Non-pigmented ciliary epithelial cell (primary cell): ENCODE measurements around the gene SPACDR.
"Not testable (repeated sequence)": the region's sequence is repeated elsewhere in the genome, so short reads cannot be mapped to it uniquely, and the experiment has no call there.

Experiments
- DNase-seq: peaks from one replicate; pipeline ENCODE4 v3.0.0-alpha.2; 2010; ENCODE audit warnings: low read depth

The SPACDR gene

DNA sequence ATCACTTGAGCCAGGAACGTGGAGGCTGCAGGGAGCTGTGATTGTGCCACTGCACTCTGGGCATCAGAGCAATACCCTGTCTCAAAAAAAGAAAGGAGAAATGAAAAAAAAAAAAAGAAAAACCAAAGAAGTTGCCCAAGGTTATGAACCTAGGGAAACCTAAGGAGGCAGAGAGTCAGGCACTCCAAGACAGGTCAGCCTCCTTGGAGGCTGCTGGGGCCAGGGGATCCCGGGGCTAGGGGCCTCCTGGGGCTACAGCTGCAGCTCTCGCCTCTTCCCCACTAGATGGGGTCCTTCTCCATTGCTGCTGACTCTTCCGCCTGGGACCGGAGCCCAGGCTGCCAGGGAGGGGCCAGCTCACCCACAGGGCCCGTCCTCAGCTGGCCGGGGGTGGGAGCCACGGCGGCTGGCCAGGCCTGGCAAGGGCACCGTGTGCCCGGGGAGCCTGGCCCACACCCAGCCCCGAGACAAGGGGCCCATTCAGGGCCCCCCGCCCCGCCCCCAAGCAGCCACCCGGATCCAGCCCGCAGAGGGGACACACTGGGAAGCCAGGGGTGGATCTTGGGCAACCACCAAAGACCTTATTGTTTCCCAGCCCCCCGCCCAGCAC lies 1.7 kb upstream of the SPACDR start:
- no peak for DNase-seq

- no peak for DNase-seq
These were observed 1.2 kb upstream of the SPACDR start for GRCh38 chr7:100465299-100465698.

GRCh38 chr7:100464791-100465190 lies 731 bp upstream of the SPACDR start:
- DNase-seq, result no peak

GRCh38 chr7:100457033-100457432 lies 7.0 kb downstream of the SPACDR start:
- no peak for DNase-seq

DNA sequence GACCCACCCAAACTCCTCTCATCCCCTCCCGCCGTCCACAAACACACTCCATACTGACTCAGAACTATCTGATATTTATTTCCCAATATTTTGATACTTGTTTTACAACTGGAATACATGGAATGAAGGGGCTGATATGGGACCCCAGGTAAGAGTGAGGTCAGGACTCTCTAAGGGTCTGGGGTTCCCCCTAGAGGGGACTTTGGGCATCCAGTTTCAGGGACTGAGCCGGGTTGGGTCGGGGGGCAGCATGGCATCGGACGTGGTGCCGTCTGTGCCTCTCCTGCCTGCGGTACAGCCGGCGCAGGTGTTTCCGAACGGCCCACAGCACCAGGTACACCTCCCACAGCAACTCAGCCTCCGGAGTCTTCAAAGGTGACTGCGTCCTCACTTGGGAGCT lies 7.5 kb downstream of the SPACDR start:
- no peak for DNase-seq

DNA sequence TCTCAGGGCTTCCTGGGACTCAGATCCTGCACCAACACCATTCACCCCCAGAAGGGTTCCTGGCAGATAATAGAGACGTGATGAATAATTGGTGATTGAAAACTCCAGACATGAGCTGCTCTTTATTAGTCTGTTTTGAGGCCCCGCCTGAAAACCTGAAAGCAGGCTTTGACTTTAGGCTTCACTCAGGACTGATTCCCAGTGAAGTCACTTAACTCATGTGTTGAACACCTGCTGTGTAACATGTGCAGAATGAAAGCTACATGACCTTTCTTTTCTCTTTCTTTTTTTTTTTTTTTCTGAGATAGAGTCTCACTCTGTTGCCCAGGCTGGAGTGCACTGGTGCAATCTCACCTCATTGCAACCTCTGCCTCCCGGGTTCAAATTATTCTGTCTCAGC lies 8.9 kb downstream of the SPACDR start:
- DNase-seq, result no peak

GRCh38 chr7:100453854-100454253 lies 10.2 kb downstream of the SPACDR start:
- DNase-seq, result not testable (repeated sequence)

- no peak for DNase-seq
These were observed 11.5 kb downstream of the SPACDR start for GRCh38 chr7:100452513-100452912.

DNA sequence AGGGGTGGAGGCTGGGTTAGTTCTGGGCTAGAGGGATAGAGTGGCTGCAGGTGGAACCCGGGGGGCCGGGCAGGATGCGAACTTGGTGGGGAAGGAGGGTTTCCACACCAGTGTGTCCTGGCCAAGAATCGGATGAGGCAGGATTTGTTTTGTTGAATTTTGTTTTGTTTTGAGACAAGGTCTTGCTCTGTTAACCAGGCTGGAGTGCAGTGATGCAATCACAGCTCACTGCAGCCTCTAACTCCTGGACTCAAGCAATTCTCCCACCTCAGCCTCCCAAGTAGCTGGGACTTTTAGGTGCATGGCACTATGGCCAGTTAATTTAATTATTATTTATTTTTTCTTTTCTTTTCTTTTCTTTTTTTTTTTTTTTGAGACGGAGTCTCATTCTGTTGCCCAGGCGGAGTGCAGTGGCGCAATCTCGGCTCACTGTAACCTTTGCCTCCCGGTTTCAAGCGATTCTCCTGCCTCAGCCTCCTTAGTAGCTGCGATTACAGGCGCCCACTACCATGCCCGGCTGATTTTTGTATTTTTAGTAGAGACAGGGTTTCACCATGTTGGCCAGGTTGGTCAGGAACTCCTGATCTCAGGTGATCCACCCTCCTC lies 14.8 kb downstream of the SPACDR start:
- no peak for DNase-seq

DNA sequence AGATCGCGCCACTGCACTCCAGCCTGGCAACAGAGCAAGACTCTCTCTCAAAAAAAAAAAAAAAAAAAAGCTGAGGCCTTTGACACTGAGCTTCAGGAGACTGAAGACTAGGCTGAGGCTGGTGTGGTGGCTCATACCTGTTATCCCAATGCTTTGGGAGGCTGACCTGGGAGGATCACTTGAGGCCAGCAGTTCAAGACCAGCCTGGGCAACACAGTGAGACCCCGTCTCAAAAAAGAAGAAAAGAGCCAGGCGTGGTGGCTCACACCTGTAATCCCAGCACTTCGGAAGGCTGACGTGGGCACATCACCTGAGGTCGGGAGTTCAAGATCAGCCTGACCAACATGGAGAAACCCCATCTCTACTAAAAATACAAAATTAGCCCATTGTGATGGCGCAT lies 16.7 kb downstream of the SPACDR start:
- not testable (repeated sequence) for DNase-seq

- DNase-seq, result no peak
These were observed 18.0 kb downstream of the SPACDR start for GRCh38 chr7:100446040-100446439.

- no peak for DNase-seq
These were observed 19.5 kb downstream of the SPACDR start for GRCh38 chr7:100444311-100445278.

DNA sequence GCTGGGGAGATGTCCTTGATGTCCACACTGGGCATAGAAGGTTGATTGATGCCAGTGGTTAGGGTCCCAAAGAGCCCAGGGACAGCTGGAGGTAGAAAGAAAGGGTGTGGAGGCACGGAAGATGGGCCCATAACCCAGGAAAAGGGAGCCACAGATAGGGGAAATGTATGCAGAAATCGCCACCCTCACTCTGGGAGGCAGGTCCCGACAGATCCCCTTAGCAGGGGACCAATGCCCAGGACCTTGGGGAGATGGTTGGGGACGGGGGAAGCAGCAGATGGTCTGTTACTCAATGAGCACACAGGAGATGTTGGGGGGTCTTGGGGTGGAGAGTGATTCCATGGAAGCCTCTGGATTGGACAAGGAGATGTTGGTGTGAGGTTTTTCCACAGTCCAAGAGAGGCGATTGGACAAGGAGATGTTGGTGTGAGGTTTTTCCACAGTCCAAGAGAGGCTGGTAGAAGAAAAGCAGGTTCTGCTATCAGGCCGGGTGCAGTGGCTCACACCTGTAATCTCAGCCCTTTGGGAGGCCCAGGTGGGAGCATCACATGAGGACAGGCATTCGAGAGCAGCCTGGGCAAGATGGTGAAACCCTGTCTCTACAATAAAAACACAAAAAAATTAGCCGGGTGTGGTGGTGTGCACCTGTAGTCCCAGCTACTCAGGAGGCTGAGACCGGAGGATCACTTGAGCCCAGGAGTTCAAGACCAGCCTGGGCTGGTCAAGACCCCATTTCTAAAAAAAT lies 20.8 kb downstream of the SPACDR start:
- DNase-seq, result no peak

DNA sequence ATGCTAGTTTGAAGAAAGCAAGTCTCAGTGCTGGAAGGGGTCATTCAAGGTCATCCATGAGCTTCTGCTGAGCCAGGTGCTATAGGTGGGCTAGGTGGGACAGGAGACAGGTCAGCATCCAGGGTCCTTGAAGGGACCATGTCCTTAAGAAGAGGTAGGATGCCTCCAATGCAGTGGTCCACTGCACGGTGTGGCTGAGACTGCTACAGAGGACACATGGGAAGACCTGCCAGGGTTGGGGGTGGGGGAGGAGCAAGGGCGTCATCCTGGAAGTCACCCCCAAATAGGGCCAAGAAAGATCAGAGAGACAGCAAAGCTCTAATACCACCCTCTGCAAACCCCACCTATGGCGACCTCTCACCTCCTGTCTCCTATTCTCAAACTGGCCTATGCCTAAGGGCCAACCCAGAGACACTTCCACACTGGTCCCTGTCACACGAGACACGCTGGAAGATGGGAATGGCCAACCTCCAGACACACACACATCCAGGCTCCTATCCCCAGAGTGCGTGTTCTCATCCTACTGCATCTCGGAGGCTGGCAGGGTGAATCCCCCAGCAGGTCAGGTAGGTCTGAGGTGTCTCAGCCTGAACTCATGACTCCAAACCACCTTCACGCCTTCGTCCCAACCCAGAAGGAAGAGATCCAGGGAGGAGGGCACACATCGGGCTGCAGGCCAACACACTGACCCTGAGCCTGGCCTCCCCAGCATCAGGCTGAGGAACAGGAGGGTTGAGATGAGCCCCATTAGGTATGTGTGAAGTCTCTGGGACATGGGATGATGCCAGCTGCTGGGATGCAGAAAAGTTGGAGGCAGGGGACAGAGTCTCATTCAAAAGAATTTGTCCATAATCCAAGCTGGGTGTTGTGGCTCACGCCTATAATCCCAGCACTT lies 22.2 kb downstream of the SPACDR start:
- no peak for DNase-seq

DNA sequence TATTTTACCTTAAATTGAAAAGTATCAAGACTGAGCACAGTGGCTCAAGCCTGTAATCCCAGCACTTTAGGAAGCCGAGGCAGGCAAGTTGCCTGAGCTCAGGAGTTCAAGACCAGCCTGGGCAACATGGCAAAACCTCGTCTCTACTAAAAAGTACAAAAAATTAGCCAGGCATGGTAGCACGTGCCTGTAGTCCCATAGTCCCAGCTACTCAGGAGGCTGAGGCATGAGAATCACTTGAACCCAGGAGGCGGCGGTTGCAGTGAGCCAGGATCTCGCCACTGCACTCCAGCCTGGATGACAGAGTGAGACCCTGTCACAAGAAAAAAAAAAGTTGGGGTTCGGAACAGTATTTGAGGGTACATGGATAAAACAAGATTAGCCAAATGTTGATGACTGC lies 24.8 kb downstream of the SPACDR start:
- DNase-seq, result not testable (repeated sequence)

DNA sequence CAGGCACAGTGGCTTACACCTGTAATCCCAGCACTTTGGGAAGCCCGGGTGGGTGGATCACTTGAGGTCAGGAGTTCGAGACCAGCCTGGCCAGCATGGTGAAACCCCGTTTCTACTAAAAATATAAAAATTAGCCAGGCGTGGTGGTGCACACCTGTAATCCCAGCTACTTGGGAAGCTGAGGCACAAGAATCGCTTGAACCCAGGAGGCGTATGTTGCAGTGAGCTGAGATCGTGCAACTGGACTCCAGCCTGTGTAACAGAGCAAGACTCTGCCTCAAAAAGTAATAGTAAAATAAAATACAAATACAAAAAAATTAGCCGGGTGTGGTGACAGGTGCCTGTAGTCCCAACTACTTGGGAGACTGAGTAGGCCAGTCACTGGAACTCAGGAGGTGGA lies 25.3 kb downstream of the SPACDR start:
- not testable (repeated sequence) for DNase-seq

- no peak for DNase-seq
These were observed 25.9 kb downstream of the SPACDR start for GRCh38 chr7:100438172-100438571.

DNA sequence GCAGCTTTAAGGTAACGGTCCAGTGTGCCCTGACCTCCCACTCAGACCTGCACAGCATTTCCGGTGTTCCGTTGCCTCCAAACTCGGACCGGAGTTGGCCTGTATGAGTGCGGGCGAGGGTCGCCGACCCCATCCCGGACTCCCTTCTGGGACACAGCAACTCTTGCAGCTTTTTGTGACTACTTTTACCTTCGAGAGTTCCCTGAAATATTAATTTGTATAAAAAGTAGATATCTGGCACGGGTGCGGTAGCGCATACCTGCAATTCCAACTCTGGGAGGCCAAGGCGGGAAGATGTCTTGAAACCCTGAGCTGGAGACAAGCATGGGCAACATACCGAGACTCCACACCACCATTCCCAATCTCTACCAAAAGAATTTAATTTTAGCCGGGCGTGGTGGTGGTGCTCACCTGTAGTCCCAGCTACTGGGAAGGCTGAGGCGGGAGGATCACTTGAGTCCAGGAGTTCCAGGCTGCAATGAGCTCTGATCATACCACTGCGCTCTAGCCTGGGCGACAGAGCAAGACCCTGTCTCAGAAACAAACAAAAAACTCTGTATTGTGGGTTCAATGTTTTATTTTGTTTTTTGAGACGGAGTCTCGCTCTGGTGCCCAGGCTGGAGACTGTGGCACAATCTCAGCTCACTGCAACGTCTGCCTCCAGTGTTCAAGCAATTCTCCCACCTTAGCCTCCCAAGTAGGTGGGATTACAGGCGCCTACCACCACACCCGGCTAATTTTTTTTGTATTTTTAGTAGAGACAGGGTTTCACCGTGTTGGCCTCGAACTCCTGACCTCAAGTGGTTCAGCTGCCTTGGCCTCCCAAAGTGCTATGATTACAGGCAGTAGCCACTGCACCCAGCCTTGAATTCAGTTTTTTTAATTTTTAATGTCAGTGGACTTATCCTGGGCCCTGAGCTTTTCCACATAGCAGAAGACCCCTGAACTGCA lies 26.6 kb downstream of the SPACDR start:
- no peak for DNase-seq

- no peak for DNase-seq
These were observed 28.4 kb downstream of the SPACDR start for GRCh38 chr7:100435401-100436304.
